HG03095 (cell line): ENCODE measurements around the gene TACC3.

Experiments
- ATAC-seq: cut with Tn5 transposase; IDR thresholded peaks from one replicate; pipeline ENCODE4 v1.9.1; 2021; ENCODE audit warnings: moderate library complexity; ENCODE audit not compliant: unreplicated experiment

The TACC3 gene

GRCh38 chr4:1771555-1772305, 50.4 kb downstream of the TACC3 start:
- no peak for ATAC-seq

GRCh38 chr4:1772853-1773538, 51.7 kb downstream of the TACC3 start:
- ATAC-seq, result no peak

DNA sequence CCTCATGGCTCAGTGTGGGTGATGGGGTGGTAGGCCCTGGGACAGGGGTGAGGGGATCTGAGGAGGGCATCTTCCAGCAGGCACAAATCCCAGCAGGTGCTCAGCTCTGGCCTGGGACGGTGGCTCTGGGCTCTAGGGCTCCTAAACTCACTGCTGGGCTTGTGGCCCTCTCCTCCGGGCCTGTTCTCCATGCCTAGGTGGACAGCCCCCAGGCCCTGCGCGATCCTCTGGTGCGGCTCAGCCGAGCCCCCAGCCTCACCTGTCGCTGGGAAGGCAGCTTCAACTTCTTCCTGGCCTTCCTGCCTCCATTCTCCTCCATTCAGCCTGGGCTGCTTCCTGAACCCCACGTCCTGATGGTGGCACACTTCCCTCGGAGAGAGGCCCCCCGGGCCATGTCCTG, 52.4 kb downstream of the TACC3 start:
- ATAC-seq, result no peak

GRCh38 chr4:1775731-1776500, 54.6 kb downstream of the TACC3 start:
- no peak for ATAC-seq

- no peak for ATAC-seq
These were observed 55.3 kb downstream of the TACC3 start for GRCh38 chr4:1776521-1777161.

DNA sequence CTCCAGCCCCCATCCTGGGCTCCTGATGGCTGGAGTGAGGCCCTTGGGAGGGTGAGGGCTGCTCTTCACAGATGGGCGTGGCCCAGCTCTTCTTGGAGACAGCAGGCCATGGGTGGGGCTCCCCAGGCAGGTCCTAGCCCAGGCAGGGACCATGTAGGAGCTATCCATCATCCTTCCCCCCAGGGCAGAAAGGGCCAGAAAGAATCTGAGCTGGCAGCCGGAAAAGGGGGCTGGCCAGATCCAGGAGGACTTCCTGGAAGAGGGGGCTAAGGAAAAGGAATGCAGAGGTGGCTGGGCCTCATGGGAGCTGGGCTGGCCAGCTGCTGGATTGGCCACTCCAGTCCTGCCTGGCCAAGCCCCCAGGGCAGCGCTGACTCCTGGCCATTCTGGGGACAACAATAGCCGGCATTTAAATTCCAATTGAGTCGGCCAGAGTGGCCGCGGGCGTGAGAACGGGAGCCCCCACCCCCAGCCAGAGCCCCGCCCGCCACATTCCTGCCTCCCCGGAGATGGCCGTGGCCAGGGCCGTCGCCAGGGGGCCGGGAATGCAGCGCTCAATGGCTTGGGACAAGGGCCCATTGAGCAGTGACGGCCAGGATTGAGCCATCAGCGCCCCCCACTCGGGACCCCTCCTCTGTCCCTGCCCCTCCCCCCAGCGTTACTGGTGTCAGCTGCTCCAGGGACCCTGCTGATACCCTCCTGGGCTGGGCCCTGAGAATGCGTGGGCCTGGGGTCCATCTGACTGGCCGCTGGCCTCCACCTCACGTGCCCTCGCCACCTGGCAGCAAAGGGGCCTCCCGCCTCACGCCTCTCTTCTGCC, 56.7 kb downstream of the TACC3 start:
- no peak for ATAC-seq

DNA sequence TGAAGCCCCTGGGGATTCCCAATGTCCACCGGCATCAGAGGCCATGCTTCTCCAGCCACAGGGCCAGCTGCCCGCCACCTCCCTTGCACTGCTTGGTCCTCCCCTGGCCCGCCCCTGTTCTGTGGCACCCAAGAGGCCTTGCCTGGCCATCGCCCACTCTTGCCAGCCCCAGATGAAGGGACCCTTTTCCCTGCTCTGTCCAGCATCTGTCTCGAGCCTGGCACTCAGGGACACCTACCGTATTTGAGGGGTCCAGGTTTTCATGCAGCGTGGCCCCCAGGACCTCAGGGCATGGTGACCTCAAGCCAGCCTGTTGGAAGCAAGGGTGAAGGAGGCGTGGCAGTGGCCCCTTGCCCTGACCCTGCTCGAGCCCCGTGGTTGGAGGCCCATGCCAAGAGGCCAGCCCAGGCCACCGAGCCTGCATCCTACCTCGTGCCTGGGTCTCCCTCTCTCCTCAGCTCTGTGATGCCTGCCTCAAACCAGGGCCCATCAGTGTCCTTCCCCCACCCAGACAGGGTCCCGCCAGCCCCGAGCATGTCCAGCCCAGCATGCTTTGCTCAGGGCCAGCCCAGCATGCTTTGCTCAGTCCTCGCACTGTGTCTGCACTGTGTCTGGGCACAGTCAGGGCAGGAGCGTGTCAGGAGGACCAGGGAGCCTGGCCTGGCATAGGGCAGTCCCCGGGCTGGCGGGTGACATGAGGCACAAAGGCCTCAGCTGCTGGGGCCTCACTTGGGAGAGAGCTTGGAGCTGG, 57.5 kb downstream of the TACC3 start:
- no peak for ATAC-seq

- ATAC-seq, result no peak
These were observed 58.5 kb downstream of the TACC3 start for GRCh38 chr4:1779588-1780382.

DNA sequence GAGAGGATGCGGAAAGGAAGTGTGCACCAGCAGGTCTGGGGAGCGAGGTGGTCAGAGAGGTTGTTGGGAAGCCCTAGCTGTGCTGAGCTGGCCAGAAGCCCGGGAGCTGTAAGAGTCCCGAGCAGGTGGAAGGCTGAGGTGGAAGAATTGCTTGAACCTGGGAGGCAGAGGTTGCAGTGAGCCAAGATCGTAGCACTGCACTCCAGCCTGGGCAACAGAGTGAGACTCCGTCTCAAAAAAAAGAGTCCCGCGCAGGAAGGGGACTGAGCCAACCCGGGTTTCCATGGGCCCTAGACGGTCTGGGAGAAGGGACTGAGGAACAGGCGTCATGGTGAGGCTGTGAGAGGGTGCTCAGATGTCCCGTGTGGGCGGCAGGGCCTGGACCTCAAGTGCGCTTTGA, 59.1 kb downstream of the TACC3 start:
- no peak for ATAC-seq

DNA sequence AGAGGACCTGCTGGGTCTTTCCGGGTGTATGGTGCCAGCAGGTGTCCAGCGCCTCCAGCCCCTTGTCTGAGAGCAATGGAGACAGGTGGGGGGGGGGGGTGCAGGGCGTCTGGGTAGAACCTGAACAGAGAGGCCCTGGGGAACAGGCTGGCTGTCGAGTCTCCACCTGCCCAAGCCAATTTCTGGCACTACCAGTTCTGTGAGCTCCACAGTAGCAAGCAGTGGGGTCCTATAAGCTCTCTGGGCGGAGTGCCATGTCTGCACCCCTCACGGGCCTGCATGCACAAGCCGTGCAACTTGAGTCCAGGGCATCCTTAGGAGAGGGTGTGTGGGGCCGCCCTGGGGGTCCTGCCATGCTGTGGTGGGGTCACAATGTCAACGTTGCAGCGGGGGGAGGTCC, 61.7 kb downstream of the TACC3 start:
- ATAC-seq, result no peak

- ATAC-seq, result no peak
These were observed 62.6 kb downstream of the TACC3 start for GRCh38 chr4:1783970-1784369.

- no peak for ATAC-seq
These were observed 63.1 kb downstream of the TACC3 start for GRCh38 chr4:1784395-1784788.

GRCh38 chr4:1784789-1785591, 63.7 kb downstream of the TACC3 start:
- ATAC-seq, result no peak

DNA sequence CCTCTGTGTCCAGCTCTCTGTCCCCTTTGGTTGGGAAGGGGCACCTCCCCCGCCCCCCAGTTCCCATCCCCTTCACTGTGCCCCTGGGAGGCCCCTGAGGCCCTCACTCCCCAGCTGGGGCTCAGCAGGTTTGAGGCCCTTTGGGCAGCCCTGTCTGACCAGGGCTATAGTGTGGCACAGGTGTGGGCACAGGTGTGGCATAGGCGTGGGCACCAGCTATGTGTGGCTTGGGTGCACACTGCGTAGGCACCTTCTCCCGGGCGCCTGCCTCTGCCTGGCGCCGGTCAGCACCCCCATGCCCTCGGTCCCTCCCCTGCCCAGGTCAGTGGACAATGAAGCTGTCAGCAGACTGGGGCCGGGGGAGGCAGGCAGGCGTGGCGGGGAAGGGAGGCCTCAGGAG, 64.3 kb downstream of the TACC3 start:
- no peak for ATAC-seq

DNA sequence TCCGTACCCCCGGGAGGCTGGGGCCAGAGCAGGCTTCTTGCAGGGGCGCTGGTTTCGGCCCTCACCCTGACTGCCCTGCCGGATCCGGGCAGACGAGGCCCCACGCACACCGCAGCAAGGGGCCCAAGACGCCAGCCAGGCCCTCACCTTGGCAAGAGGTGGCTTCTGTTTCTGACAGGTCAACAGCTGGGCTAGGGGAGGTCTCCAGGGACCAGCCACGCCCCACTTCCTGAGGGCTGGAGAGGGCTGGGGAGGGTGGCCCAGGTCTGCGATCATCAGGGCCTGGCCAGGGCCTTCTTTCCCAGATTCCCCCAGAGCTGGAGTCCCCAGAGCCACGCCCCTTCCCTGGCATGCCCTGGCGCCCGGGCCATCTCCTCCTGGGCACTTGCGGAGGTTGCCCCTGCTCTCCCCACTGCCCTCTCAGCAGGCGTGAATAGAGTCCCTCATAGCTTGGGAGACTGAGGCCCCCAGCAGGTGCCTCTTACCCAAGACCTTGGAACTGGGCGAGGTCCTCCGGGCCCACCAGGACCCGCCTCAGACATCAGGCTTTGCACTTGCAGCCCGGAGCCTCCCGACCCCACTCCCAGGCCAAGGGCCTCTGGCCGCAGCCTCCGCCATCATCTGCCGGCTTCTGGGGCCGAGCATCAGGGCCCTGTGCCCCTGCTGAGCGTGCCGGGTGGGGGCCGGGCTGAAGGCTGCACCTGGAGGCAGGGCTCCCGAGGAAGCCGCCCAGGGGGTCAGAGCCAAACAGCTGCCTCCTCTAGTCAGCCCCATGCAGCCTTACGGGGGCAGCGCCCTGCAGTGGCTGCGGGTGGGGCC, 65.4 kb downstream of the TACC3 start:
- no peak for ATAC-seq

DNA sequence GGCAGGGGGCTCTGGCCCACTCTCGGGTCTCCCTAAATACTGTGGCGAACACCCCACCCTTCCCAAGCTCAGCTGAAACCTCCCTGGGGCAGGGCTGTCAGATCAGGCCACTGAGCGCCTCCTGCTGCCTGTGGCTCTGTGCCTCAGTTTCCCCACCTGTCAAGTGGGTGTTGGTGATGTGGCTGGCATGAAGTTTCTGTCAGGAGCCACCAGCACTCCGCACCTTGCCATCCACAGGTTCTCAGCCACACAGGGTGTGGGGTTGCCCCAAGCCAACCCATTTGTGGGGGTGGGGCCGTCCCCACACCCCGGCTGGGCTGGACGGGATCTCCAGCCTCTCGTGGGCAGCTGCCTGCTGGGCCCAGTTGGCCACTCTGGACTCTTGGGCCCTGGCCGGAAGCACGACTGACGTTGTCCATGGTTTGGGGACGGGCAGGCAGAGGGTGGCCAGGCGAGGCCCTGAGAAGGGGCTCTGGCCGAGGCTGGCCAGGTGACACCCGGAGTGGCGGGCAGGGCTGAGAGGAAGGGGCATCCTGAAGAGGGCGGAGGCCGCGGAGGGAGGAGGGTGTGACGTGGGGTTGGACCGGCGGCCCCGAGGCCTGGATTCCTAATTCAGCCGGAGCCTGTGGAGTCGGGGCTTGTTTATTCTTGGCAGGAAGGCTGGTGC, 66.2 kb downstream of the TACC3 start:
- no peak for ATAC-seq
